Sigmoid colon (tissue), 4 donors: ENCODE measurements around the gene SNIP1.

ENCODE experiments used
- POLR2A ChIP-seq, 2 donors: fragments of 450-650 bp; IDR thresholded peaks; one replicate each; pipeline ENCODE4 v1.6.1; 2016; ENCODE audit warnings: antibody characterized with exemption in 2 of 2, mild to moderate bottlenecking in 2 of 2, moderate library complexity in 2 of 2
- POLR2AphosphoS5 ChIP-seq, 4 donors: sonication (generic); formaldehyde crosslinking; IDR thresholded peaks; one replicate each; pipeline ENCODE4 v1.6.1; 2017; ENCODE audit warnings: antibody characterized with exemption in 4 of 4
- TF ChIP-seq, protein P1 (sequence below), 4 experiments: fragments of 450-650 bp in 3 of 4; fragments of 200-600 bp in 1 of 4; IDR thresholded peaks; one replicate each; pipeline ENCODE4 v1.5.1; 2016 to 2019; ENCODE audit warnings: antibody characterized with exemption in 4 of 4, mild to moderate bottlenecking in 3 of 4, moderate library complexity in 2 of 4

- TF ChIP-seq, protein P1, sequence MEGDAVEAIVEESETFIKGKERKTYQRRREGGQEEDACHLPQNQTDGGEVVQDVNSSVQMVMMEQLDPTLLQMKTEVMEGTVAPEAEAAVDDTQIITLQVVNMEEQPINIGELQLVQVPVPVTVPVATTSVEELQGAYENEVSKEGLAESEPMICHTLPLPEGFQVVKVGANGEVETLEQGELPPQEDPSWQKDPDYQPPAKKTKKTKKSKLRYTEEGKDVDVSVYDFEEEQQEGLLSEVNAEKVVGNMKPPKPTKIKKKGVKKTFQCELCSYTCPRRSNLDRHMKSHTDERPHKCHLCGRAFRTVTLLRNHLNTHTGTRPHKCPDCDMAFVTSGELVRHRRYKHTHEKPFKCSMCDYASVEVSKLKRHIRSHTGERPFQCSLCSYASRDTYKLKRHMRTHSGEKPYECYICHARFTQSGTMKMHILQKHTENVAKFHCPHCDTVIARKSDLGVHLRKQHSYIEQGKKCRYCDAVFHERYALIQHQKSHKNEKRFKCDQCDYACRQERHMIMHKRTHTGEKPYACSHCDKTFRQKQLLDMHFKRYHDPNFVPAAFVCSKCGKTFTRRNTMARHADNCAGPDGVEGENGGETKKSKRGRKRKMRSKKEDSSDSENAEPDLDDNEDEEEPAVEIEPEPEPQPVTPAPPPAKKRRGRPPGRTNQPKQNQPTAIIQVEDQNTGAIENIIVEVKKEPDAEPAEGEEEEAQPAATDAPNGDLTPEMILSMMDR (IDR thresholded peaks at IDR 0.05) = no peak
- TF ChIP-seq POLR2AphosphoS5 (IDR thresholded peaks at IDR 0.05) (no peak), POLR2A (IDR thresholded peaks at IDR 0.05) (no peak)
Observed at GRCh38 chr1:37495875-37496274, 58.2 kb downstream of the SNIP1 start.
